Mammary epithelial cell (primary cell): ENCODE results near the gene SEMA3C.

Source experiments
- EZH2 ChIP-seq: IDR thresholded peaks from 2 replicates; pipeline ENCODE4 v1.6.1; 2012; ENCODE audit warnings: low read length, inconsistent platforms, borderline replicate concordance
- TF ChIP-seq, protein P1 (sequence below), 2 donors: IDR thresholded peaks in 1 of 2; conservative IDR thresholded peaks in 1 of 2; 2 replicates each; pipeline ENCODE4 v1.5.1; 2011 to 2012; ENCODE audit warnings: inconsistent platforms in 2 of 2, low read length in 2 of 2, mild to moderate bottlenecking in 2 of 2, control low read depth in 1 of 2, low read depth in 1 of 2; ENCODE audit not compliant: insufficient read depth in 1 of 2; ENCODE audit errors: extremely low read depth in 1 of 2

DNA sequence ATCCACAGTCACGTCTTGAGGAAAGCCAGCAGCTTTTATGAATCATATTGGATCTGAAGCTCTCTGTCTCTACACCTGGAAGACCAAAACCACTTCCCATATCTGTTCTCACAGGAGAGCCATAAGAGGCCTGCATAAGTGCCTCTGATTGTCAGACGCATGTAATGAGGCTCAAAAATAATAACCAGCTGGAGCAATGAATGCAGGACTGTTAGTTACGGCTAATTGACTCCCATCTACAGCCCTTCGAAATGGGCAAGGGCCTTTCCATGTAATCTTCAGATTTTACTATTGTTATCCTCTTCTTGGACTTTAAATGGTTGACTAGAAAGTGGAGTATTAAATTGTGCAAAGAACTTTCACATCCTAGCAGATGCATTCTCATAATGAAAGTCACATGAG is 4.4 kb upstream of the SEMA3C start:
- TF ChIP-seq, protein P1, sequence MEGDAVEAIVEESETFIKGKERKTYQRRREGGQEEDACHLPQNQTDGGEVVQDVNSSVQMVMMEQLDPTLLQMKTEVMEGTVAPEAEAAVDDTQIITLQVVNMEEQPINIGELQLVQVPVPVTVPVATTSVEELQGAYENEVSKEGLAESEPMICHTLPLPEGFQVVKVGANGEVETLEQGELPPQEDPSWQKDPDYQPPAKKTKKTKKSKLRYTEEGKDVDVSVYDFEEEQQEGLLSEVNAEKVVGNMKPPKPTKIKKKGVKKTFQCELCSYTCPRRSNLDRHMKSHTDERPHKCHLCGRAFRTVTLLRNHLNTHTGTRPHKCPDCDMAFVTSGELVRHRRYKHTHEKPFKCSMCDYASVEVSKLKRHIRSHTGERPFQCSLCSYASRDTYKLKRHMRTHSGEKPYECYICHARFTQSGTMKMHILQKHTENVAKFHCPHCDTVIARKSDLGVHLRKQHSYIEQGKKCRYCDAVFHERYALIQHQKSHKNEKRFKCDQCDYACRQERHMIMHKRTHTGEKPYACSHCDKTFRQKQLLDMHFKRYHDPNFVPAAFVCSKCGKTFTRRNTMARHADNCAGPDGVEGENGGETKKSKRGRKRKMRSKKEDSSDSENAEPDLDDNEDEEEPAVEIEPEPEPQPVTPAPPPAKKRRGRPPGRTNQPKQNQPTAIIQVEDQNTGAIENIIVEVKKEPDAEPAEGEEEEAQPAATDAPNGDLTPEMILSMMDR (conservative IDR thresholded peaks at IDR 0.05 in 1 of 2, IDR thresholded peaks at IDR 0.05 in 1 of 2; ENCODE audit: extremely low read depth in 1 of 2, insufficient read depth in 1 of 2, low read depth in 1 of 2, low read length in 2 of 2) = no peak
- TF ChIP-seq EZH2 = no peak
